ENCODE results near the gene TMEM214.

The TMEM214 gene

GRCh38 chr2:27010139-27010538, 22.6 kb upstream of the TMEM214 start:
- no peak for DNase-seq (ENCODE audit: low read depth in 2 of 2)

GRCh38 chr2:27013738-27014137, 19.0 kb upstream of the TMEM214 start:
- DNase-seq (ENCODE audit: low read depth in 2 of 2) = no peak

GRCh38 chr2:27014771-27015433, 17.9 kb upstream of the TMEM214 start:
- no peak for DNase-seq (ENCODE audit: low read depth in 2 of 2)

- no peak for DNase-seq (ENCODE audit: low read depth in 2 of 2)
Measured at GRCh38 chr2:27016801-27017325, 15.9 kb upstream of the TMEM214 start.

GRCh38 chr2:27018142-27018541, 14.6 kb upstream of the TMEM214 start:
- no peak for DNase-seq (ENCODE audit: low read depth in 2 of 2)

GRCh38 chr2:27019459-27019858, 13.3 kb upstream of the TMEM214 start:
- no peak for DNase-seq (ENCODE audit: low read depth in 2 of 2)

- DNase-seq (ENCODE audit: low read depth in 2 of 2) = no peak
Measured at GRCh38 chr2:27019931-27020855, 12.6 kb upstream of the TMEM214 start.

GRCh38 chr2:27021253-27022049, 11.3 kb upstream of the TMEM214 start:
- DNase-seq (ENCODE audit: low read depth in 2 of 2) = no peak

GRCh38 chr2:27023740-27024139, 9.0 kb upstream of the TMEM214 start:
- DNase-seq (ENCODE audit: low read depth in 2 of 2) = no peak

GRCh38 chr2:27024188-27024587, 8.6 kb upstream of the TMEM214 start:
- DNase-seq (ENCODE audit: low read depth in 2 of 2) = no peak

- DNase-seq (ENCODE audit: low read depth in 2 of 2) = no peak
Measured at GRCh38 chr2:27024812-27025211, 8.0 kb upstream of the TMEM214 start.

GRCh38 chr2:27025281-27025800, 7.4 kb upstream of the TMEM214 start:
- no peak for DNase-seq (ENCODE audit: low read depth in 2 of 2)

GRCh38 chr2:27025861-27026851, 6.6 kb upstream of the TMEM214 start:
- DNase-seq (ENCODE audit: low read depth in 2 of 2) = no peak

- DNase-seq (ENCODE audit: low read depth in 2 of 2) = no peak
Measured at GRCh38 chr2:27027211-27027651, 5.5 kb upstream of the TMEM214 start.

GRCh38 chr2:27029051-27029450, 3.7 kb upstream of the TMEM214 start:
- DNase-seq (ENCODE audit: low read depth in 2 of 2) = no peak

GRCh38 chr2:27033253-27033852, 588 bp downstream of the TMEM214 start:
- DNase-seq (ENCODE audit: low read depth in 2 of 2) = no peak

GRCh38 chr2:27038012-27038411, 5.2 kb downstream of the TMEM214 start:
- no peak for DNase-seq (ENCODE audit: low read depth in 2 of 2)

- no peak for DNase-seq (ENCODE audit: low read depth in 2 of 2)
Measured at GRCh38 chr2:27038631-27039339, 6.0 kb downstream of the TMEM214 start.

- no peak for DNase-seq (ENCODE audit: low read depth in 2 of 2)
Measured at GRCh38 chr2:27039426-27039825, 6.7 kb downstream of the TMEM214 start.
